HG02588 (cell line): ENCODE results near the gene TCF3.
"Not testable (repeated sequence)": the region's sequence is repeated elsewhere in the genome, so short reads cannot be mapped to it uniquely, and the experiment has no call there.

Experiments
- ATAC-seq: cut with Tn5 transposase; IDR thresholded peaks from one replicate; pipeline ENCODE4 v1.9.1; 2021; ENCODE audit warnings: mild to moderate bottlenecking, moderate library complexity; ENCODE audit not compliant: unreplicated experiment

Gene TCF3

GRCh38 chr19:1653300-1653628, 849 bp upstream of the TCF3 start:
- no peak for ATAC-seq

- ATAC-seq = peak; percentile 2
These were observed 685 bp downstream of the TCF3 start for GRCh38 chr19:1651568-1652291.

- ATAC-seq = no peak
These were observed 1.5 kb downstream of the TCF3 start for GRCh38 chr19:1650650-1651567.

- ATAC-seq = no peak
These were observed 2.4 kb downstream of the TCF3 start for GRCh38 chr19:1649706-1650649.

- ATAC-seq = no peak
These were observed 3.4 kb downstream of the TCF3 start for GRCh38 chr19:1648920-1649541.

GRCh38 chr19:1648459-1648849, 4.0 kb downstream of the TCF3 start:
- ATAC-seq = no peak

- ATAC-seq = no peak
These were observed 4.6 kb downstream of the TCF3 start for GRCh38 chr19:1647501-1648458.

GRCh38 chr19:1646659-1647453, 5.6 kb downstream of the TCF3 start:
- no peak for ATAC-seq

- no peak for ATAC-seq
These were observed 6.3 kb downstream of the TCF3 start for GRCh38 chr19:1646149-1646548.

- no peak for ATAC-seq
These were observed 7.1 kb downstream of the TCF3 start for GRCh38 chr19:1645299-1645698.

- ATAC-seq = no peak
These were observed 8.3 kb downstream of the TCF3 start for GRCh38 chr19:1644070-1644469.

GRCh38 chr19:1640893-1641448, 11.4 kb downstream of the TCF3 start:
- not testable (repeated sequence) for ATAC-seq

- ATAC-seq = no peak
These were observed 15.8 kb downstream of the TCF3 start for GRCh38 chr19:1636325-1637236.

- no peak for ATAC-seq
These were observed 17.5 kb downstream of the TCF3 start for GRCh38 chr19:1634938-1635243.

- no peak for ATAC-seq
These were observed 18.0 kb downstream of the TCF3 start for GRCh38 chr19:1634242-1634937.

- ATAC-seq = no peak
These were observed 19.1 kb downstream of the TCF3 start for GRCh38 chr19:1633269-1633826.
